ENCODE data around the gene DNPH1.

DNPH1 gene

DNA sequence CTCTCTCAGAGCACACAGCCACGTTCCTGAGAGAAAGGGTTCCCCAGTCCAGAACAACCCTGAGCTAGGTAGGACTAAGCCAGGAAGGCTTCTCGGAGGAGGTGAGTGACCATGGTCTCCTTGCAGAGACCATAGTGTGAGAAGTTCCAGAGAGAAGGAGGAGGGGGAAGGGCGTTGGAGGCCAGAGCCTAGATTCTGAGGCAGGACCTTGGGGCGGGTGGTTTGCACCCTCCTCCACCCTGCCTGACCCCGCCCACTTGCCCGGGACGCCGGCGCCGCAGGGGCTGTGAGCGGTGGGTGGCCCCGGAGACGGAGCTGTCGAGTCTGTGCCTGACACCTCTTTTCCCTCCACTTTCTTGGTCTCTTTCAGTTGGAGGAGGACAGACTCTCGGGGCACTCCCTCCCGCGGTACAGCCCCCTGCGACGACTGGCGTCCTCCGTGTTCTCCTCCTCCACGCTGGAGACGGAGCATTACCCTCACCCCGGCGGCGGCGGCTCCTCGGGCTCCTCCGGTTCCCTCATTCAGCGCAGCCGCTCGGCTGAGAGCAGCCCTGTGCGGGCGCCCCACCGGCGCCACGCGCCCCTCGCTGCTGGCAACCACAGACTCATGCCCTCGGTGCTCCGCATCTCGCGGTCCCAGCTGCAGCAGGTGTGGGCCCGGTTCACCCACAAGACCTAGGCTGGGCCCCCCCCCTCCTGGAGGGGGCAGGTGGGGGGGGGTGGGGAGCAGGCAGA, 40.2 kb upstream of the DNPH1 start:
- Histone ChIP-seq H3K27me3 (ENCODE audit: insufficient read depth, low read length) (no peaks in the 10 kb centered on the region), H2AFZ (ENCODE audit: low read depth, low read length) (no peak overlapping the region), H3K4me1 (ENCODE audit: insufficient read depth, low read length) (peaks cover 13% of the 10 kb centered on the region), H3K9me3 (ENCODE audit: low read length) (no peaks in the 10 kb centered on the region), H3K4me3 (ENCODE audit: low read length) (no peak overlapping the region), H3K36me3 (ENCODE audit: insufficient read depth, low read length) (peaks cover 8% of the 10 kb centered on the region)

DNA sequence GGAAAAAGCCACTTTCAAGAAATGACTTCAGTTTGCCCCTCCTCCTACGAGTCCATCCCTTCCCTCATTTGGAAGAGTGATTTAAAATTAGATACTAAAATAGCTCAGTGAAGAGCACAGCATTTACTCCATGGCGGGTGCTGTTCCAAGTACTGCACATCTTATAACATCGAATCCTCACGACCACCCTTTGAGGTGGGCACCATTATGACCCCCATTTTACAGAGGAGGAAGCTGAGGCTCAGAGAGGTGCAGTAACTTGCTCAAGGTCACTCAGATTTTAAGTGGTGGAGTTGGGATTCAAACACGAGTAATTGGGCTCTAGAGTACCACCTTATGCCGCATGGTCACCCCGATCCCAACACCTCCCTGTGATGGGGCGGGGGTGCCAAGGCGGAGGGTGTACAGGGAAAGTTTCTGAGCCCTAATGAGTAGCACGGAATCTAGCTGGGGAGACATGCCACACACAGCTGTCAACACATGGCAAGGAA, 39.5 kb upstream of the DNPH1 start:
- Histone ChIP-seq H3K4me3 (ENCODE audit: low read length) (no peak overlapping the region), H3K4me1 (ENCODE audit: insufficient read depth, low read length) (peaks cover 13% of the 10 kb centered on the region), H2AFZ (ENCODE audit: low read depth, low read length) (no peak overlapping the region), H3K36me3 (ENCODE audit: insufficient read depth, low read length) (peaks cover 8% of the 10 kb centered on the region), H3K9me3 (ENCODE audit: low read length) (no peaks in the 10 kb centered on the region), H3K27me3 (ENCODE audit: insufficient read depth, low read length) (no peaks in the 10 kb centered on the region)

DNA sequence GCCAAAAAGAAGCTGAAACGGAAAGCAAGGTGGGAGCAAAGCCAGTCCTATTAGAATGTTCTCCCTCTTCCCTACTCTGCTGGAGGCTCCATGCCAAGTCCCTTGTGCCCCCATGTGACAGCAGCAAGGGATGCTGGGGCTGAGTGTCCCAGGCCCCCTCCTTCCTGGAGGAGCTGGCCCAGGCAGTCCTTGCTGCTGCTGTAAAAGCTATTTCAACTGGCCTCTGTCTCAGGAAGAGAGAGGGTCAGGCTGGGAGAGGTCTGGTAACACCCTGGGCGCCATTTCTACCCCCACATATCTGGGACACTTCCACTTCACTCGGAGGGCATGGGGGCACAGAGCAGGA, 39.0 kb upstream of the DNPH1 start:
- no peaks in the 10 kb centered on the region for H3K27me3 ChIP-seq (ENCODE audit: insufficient read depth, low read length)
- peaks cover 13% of the 10 kb centered on the region for H3K4me1 ChIP-seq (ENCODE audit: insufficient read depth, low read length)
- peaks cover 8% of the 10 kb centered on the region for H3K36me3 ChIP-seq (ENCODE audit: insufficient read depth, low read length)
- H3K9me3 ChIP-seq (ENCODE audit: low read length), result no peaks in the 10 kb centered on the region
- H2AFZ ChIP-seq (ENCODE audit: low read depth, low read length), result no peak overlapping the region
- H3K4me3 ChIP-seq (ENCODE audit: low read length), result no peak overlapping the region

DNA sequence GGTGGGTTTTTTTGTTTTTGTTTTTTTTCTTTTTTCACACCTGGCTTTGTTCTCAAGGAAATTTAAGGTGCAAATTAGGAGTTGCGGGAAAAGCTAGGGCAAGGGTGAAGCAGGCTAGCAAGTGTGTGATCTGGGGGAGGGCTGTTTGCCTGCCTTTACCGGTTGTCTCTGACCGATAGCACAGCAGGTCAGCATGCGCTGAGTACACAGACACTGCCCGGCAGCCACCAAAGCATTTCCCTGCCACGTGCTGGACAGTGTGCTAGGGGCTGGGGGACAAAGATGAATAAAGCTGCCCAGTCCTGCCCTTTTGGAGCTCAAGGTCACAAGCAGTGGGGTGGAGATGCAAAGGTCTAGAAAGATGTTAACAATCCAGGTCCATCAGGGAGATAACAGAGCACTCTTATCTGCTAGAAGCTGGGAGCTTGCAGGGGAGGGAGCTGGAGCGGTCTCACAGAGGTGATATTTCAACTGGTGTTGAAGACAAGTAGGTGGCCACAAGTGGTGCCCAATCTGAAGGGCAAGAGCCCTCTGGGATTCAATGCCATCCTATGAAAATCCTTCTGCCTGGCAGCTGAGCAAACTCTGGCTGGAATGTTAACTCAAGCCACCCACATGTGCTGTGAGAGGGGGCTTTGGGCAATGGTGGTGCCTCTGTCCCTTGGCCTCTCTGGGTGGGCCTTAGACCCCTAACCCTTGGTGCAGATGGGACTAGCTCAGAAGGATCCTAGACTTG, 38.5 kb upstream of the DNPH1 start:
- peaks cover 8% of the 10 kb centered on the region for H3K36me3 ChIP-seq (ENCODE audit: insufficient read depth, low read length)
- no peaks in the 10 kb centered on the region for H3K27me3 ChIP-seq (ENCODE audit: insufficient read depth, low read length)
- H3K4me3 ChIP-seq (ENCODE audit: low read length), result no peak overlapping the region
- H3K4me1 ChIP-seq (ENCODE audit: insufficient read depth, low read length), result peaks cover 13% of the 10 kb centered on the region
- no peaks in the 10 kb centered on the region for H3K9me3 ChIP-seq (ENCODE audit: low read length)
- H2AFZ ChIP-seq (ENCODE audit: low read depth, low read length), result no peak overlapping the region

DNA sequence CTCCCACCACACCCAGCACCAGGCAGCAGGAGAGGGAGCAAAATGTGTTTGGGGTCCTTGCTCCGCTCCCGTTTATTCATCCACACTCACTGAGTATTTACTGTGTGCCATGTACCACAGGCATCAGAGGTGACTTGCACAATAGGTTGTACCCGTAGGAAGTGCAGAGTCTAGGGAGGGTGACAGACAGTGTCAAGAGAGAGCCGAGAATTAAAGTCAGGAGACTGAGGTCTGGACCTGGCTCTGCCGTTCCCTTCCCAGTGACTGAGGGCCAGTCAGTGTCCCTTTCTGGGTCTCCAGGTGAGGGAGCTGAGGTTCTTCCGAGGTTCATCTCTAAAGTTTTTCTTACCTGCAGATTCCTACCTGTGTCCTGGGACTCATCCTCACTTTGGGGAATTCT, 36.3 kb upstream of the DNPH1 start:
- Histone ChIP-seq H3K4me3 (ENCODE audit: low read length) (no peak overlapping the region), H3K9me3 (ENCODE audit: low read length) (no peaks in the 10 kb centered on the region), H2AFZ (ENCODE audit: low read depth, low read length) (no peak overlapping the region), H3K27me3 (ENCODE audit: insufficient read depth, low read length) (no peaks in the 10 kb centered on the region), H3K4me1 (ENCODE audit: insufficient read depth, low read length) (peaks cover 13% of the 10 kb centered on the region), H3K36me3 (ENCODE audit: insufficient read depth, low read length) (peaks cover 4% of the 10 kb centered on the region)

DNA sequence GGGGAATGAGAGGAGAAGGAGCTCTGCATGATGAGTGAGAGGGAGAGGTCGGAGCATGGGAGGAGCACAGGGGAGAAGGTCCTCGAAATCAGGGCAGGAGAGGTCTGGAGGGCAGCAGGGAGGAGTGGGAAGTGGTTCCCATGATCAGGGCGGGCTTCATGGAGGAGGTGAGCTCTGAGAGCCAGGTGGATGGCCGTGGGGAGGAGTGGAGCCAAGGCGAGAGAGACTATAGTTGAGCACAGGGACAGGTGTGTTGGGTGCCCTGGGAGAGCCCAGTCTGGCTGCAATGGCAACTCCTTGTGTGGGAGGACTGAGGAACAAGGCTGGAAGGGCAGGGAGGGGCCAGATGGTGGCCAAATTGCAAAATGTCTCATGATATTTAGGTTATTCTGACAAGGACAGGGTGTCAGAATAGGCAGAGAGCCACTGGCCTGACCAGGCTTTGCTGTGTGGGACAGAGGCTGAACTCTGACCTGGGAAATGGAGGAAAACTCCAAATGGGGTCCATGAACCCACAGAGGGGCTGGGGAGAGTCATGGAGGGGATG, 35.4 kb upstream of the DNPH1 start:
- H3K9me3 ChIP-seq (ENCODE audit: low read length), result no peaks in the 10 kb centered on the region
- H3K27me3 ChIP-seq (ENCODE audit: insufficient read depth, low read length), result no peaks in the 10 kb centered on the region
- no peak overlapping the region for H3K4me3 ChIP-seq (ENCODE audit: low read length)
- H3K36me3 ChIP-seq (ENCODE audit: insufficient read depth, low read length), result no peaks in the 10 kb centered on the region
- peaks cover 13% of the 10 kb centered on the region for H3K4me1 ChIP-seq (ENCODE audit: insufficient read depth, low read length)
- H2AFZ ChIP-seq (ENCODE audit: low read depth, low read length), result no peak overlapping the region

DNA sequence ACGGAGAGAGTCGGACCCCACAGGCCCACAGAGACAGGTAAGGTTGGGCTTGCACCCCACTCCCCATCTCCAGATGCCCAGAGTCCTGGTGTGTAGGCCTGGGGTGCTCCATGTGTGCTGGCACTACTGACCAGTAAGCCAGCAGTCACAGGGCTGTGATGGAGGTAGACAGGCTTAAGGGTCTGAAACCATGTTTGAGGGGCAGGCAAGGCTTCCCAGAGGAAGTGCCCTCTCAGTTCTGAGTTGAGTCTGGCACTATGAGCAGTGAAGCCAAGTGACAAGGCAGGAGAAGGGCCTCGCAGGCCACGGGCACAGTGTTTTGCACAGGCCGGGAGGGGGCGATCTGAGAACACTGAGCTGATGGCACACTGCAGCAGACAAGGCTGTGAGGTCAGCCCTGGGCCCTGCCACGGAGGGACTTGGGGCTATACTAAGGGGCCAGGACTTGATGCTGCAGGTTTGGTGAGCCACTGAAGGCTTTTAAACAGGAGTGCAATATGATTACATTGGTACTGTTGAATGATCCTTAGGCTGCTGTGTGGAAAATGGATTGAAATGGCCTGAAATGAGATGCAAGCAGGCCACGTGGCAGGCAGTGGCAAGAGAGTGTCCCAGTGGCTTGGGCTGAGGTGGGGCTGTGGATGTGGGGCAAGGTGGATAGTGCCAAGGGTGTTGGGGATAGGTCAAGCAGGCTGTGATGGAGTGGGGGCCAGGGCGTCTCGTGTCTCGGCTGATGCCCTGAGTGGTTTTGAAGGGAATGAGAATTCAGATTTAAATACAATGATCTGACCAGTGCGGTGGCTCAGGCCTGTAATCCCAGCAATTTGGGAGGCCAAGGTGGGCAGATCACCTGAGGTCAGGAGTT, 34.3 kb upstream of the DNPH1 start:
- H3K36me3 ChIP-seq (ENCODE audit: insufficient read depth, low read length), result peaks cover 7% of the 10 kb centered on the region
- H3K9me3 ChIP-seq (ENCODE audit: low read length), result no peaks in the 10 kb centered on the region
- no peak overlapping the region for H3K4me3 ChIP-seq (ENCODE audit: low read length)
- no peak overlapping the region for H2AFZ ChIP-seq (ENCODE audit: low read depth, low read length)
- H3K27me3 ChIP-seq (ENCODE audit: insufficient read depth, low read length), result no peaks in the 10 kb centered on the region
- H3K4me1 ChIP-seq (ENCODE audit: insufficient read depth, low read length), result peaks cover 13% of the 10 kb centered on the region

DNA sequence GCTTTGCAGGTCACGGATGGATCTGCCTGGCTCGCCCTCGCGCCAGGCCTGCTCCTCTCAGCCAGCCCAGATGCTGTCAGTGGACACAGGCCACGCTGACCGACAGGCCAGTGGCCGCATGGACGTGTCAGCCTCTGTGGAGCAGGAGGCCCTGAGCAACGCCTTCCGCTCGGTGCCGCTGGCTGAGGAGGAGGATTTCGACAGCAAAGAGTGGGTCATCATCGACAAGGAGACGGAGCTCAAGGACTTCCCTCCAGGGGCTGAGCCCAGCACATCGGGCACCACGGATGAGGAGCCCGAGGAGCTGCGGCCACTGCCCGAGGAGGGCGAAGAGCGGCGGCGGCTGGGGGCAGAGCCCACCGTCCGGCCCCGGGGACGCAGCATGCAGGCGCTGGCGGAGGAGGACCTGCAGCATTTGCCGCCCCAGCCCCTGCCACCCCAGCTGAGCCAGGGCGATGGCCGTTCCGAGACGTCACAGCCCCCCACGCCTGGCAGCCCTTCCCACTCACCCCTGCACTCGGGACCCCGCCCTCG, 33.6 kb upstream of the DNPH1 start:
- Histone ChIP-seq H3K4me3 (ENCODE audit: low read length) (no peak overlapping the region), H3K36me3 (ENCODE audit: insufficient read depth, low read length) (peaks cover 11% of the 10 kb centered on the region), H3K27me3 (ENCODE audit: insufficient read depth, low read length) (no peaks in the 10 kb centered on the region), H3K4me1 (ENCODE audit: insufficient read depth, low read length) (peaks cover 8% of the 10 kb centered on the region), H3K9me3 (ENCODE audit: low read length) (no peaks in the 10 kb centered on the region), H2AFZ (ENCODE audit: low read depth, low read length) (no peak overlapping the region)

DNA sequence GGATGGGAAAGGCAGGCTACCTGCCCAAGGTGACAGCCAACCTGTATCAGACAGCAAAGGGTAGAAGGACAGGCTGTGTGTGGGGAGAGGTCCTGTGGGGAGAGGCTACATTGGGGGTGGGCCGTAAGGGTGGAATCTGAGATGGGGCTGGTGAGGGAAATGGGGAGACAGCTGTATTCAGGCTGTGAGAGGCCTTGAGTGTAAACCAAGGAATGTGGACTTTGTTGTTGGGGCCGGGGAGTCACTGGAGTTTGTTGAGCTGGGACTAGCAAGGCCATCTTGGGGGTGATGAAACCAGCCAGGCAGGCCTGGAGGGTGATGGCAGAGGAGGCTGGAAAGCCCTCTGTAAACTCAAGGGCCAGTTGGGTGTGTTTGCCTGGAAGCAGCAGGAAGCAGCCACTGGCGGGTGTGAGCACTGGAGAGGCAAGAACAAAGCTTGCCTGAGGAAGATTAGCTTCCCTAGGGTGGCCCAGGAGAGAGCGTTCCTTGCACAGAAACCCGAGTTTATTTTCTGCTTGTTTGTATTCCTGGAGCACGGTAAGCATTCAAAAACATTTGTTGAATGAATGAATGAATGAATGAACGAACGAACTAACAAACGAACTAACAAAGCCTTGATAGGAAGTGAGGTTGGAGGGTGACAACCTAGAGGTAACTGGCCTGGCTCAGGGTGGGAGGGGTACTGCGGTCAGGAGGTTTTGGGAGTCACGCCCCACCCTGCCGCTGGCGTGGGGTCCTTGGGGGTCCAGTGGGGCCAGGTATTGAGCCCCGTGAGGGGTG, 32.9 kb upstream of the DNPH1 start:
- Histone ChIP-seq H3K4me1 (ENCODE audit: insufficient read depth, low read length) (peaks cover 1% of the 10 kb centered on the region), H3K36me3 (ENCODE audit: insufficient read depth, low read length) (peaks cover 16% of the 10 kb centered on the region), H3K9me3 (ENCODE audit: low read length) (no peaks in the 10 kb centered on the region), H3K27me3 (ENCODE audit: insufficient read depth, low read length) (no peaks in the 10 kb centered on the region), H2AFZ (ENCODE audit: low read depth, low read length) (no peak overlapping the region), H3K4me3 (ENCODE audit: low read length) (no peak overlapping the region)

DNA sequence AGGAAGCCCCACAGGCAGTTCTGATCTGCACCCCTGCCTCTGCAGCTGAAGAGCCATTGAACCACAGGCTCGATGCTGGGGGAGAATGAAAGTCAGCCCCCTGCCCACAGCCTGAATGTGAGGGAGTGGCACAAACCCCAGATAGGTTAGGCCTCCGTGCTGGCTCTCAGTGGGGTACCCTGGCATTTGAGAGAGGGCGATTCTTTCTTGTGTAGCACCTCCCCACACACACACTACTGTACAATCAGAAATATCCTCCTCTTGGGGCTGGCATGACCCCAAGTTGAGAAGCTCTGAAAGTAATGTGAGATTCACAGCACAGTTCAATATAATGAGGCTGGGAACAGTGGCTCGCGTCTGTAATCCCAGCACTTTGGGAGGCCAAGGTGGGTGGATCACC, 31.9 kb upstream of the DNPH1 start:
- H3K9me3 ChIP-seq (ENCODE audit: low read length), result no peaks in the 10 kb centered on the region
- H3K4me1 ChIP-seq (ENCODE audit: insufficient read depth, low read length), result no peaks in the 10 kb centered on the region
- no peaks in the 10 kb centered on the region for H3K27me3 ChIP-seq (ENCODE audit: insufficient read depth, low read length)
- no peak overlapping the region for H2AFZ ChIP-seq (ENCODE audit: low read depth, low read length)
- H3K4me3 ChIP-seq (ENCODE audit: low read length), result no peak overlapping the region
- H3K36me3 ChIP-seq (ENCODE audit: insufficient read depth, low read length), result peaks cover 22% of the 10 kb centered on the region

DNA sequence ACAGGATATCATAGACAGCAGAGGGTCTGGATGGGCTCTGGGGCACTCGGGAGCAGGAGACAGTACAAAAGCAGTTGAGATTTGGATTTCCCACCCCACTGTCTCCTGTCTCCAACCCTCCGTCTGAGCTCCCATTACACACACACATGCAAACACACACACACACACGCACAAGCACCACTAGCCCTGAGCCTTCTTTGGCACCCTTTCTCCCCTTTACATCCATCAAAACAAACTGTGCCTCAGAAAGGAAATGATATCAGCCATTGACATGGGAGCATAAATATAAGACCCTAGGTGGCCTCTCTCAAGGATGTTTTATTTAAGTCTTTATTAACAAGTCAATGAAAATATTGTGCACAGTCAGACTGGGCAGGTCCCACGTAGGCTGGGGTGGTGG, 31.5 kb upstream of the DNPH1 start:
- Histone ChIP-seq H3K4me1 (ENCODE audit: insufficient read depth, low read length) (no peaks in the 10 kb centered on the region), H3K36me3 (ENCODE audit: insufficient read depth, low read length) (peaks cover 23% of the 10 kb centered on the region), H2AFZ (ENCODE audit: low read depth, low read length) (no peak overlapping the region), H3K9me3 (ENCODE audit: low read length) (no peaks in the 10 kb centered on the region), H3K27me3 (ENCODE audit: insufficient read depth, low read length) (no peaks in the 10 kb centered on the region), H3K4me3 (ENCODE audit: low read length) (no peak overlapping the region)

All from neuron (in vitro differentiated cells).